Uterus (tissue), 4 donors: ENCODE data around the gene IL6R. TPM values are rescaled to one million over a fixed set of nuclear protein-coding genes. Genes with fewer than 3 reads are reported as not detected.

Experiments used
- DNase-seq, 2 donors: peaks; one replicate each; pipeline ENCODE4 v3.0.0-alpha.2; 2019 to 2020
- H3K27ac ChIP-seq, 2 donors: fragments of 200-600 bp; sonication (generic); 1 replicate in 1 of 2; 2 replicates in 1 of 2; pipeline ENCODE4 v1.5.1; 2016 to 2018
- H3K27me3 ChIP-seq, 2 donors: fragments of 200-600 bp; sonication (generic); one replicate each; pipeline ENCODE4 v1.5.1; 2018 to 2019; ENCODE audit warnings: control low read depth in 1 of 2
- H3K36me3 ChIP-seq, 2 donors: fragments of 200-600 bp; sonication (generic); one replicate each; pipeline ENCODE4 v1.5.1; 2019; ENCODE audit warnings: control low read depth in 1 of 2
- H3K4me1 ChIP-seq, 2 donors: fragments of 200-600 bp; sonication (generic); one replicate each; pipeline ENCODE4 v1.5.1; 2018 to 2019; ENCODE audit warnings: control low read depth in 1 of 2
- H3K4me3 ChIP-seq, 2 donors: fragments of 200-600 bp; sonication (generic); 1 replicate in 1 of 2; 2 replicates in 1 of 2; pipeline ENCODE4 v1.5.1; 2018 to 2019; ENCODE audit warnings: mild to moderate bottlenecking in 1 of 2
- H3K9me3 ChIP-seq, 2 donors: fragments of 200-600 bp; sonication (generic); one replicate each; pipeline ENCODE4 v1.5.1; 2019; ENCODE audit warnings: control low read depth in 1 of 2
- POLR2A ChIP-seq, 2 donors: fragments of 450-650 bp; IDR thresholded peaks; one replicate each; pipeline ENCODE4 v1.6.1; 2016; ENCODE audit warnings: antibody characterized with exemption in 2 of 2, mild to moderate bottlenecking in 1 of 2, moderate library complexity in 1 of 2
- intact Hi-C: fragments of 100-400 bp; cut with DNase I; formaldehyde crosslinking; loops from one replicate; pipeline ENCODE4 v1.15.1; 2023; ENCODE audit warnings: low total_unique reads
- total RNA-seq, 4 donors: library from RNA; depleted of rRNA in 3 of 4; stranded (reverse); fragments of >200 nt in 3 of 4; gene quantifications; one replicate each; pipeline versions ENCODE4 v1.1.0 to v1.2.4, GENCODE V29; 2014 to 2023
- TF ChIP-seq, protein P1 (sequence below), 4 experiments: fragments of 200-600 bp in 2 of 4; fragments of 450-650 bp in 2 of 4; sonication (generic) in 2 of 4; IDR thresholded peaks; one replicate each; pipeline ENCODE4 v1.5.1; 2016 to 2019; ENCODE audit warnings: antibody characterized with exemption in 4 of 4, mild to moderate bottlenecking in 2 of 4, moderate library complexity in 1 of 4
- donor health status: DM: yes; HTN: yes; CAD: no.

IL6R gene
- total RNA-seq, 4 donors from 2014 or later = 9.7 to 28.2 (median 17.1) TPM

DNA sequence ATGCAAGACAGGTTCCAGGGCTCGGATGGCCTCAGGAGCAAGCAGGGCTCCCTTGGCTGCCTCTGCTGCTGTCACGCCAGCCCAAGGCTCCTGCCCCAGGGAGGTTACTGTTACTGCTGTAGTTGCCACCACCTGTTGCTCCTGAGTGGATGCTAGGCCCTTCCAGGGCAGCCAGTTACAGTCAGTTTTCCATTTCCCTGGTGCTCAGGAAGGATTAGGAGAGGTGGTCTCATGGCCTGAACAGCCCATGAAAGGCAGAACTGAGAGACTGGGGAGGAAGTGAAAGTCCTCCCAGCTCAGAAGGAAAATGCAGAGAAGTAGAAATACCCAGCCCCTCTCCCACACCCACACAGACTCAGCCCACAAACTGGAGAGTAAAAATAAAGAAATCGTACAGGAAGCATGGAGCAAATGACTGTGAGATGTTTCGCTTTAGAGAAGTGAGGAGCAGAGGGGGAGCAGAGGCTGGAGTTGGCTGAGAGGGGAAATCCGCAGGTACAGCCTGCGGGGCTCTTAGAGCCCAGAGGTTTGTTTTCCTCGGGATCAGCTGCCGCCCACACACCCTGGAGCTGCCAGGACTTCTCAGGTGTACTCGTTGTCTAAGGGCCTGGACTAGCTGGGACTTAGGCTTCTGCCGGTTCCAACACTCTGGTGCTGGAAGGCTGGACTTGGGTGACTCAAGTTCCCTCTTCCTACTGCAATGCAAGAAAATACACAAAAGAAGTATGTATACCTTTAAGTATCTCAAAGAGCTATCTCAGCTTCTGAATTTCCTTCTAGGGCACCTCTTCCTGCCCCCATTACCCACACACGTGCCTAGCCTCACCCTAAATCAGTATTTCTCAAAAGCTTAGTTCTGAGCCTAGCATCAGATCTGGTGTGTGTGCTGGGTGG lies 2.3 kb downstream of the IL6R start:
- H3K4me1 ChIP-seq = peaks cover 15 to 16% of the 10 kb centered on the region in 2 donors
- intact Hi-C loops = no loop called here
- no peaks in the 10 kb centered on the region for H3K9me3 ChIP-seq
- peak overlapping the region in 1 of 2 donors; percentile 90 for H3K4me3 ChIP-seq
- DNase-seq = no peak
- TF ChIP-seq, protein P1, sequence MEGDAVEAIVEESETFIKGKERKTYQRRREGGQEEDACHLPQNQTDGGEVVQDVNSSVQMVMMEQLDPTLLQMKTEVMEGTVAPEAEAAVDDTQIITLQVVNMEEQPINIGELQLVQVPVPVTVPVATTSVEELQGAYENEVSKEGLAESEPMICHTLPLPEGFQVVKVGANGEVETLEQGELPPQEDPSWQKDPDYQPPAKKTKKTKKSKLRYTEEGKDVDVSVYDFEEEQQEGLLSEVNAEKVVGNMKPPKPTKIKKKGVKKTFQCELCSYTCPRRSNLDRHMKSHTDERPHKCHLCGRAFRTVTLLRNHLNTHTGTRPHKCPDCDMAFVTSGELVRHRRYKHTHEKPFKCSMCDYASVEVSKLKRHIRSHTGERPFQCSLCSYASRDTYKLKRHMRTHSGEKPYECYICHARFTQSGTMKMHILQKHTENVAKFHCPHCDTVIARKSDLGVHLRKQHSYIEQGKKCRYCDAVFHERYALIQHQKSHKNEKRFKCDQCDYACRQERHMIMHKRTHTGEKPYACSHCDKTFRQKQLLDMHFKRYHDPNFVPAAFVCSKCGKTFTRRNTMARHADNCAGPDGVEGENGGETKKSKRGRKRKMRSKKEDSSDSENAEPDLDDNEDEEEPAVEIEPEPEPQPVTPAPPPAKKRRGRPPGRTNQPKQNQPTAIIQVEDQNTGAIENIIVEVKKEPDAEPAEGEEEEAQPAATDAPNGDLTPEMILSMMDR (IDR thresholded peaks at IDR 0.05) = no peak
- no peak for TF ChIP-seq POLR2A (IDR thresholded peaks at IDR 0.05)
- H3K27ac ChIP-seq = peak overlapping the region; percentile 96 to 98
- H3K27me3 ChIP-seq = no peaks in the 10 kb centered on the region
- H3K36me3 ChIP-seq = no peaks in the 10 kb centered on the region

DNA sequence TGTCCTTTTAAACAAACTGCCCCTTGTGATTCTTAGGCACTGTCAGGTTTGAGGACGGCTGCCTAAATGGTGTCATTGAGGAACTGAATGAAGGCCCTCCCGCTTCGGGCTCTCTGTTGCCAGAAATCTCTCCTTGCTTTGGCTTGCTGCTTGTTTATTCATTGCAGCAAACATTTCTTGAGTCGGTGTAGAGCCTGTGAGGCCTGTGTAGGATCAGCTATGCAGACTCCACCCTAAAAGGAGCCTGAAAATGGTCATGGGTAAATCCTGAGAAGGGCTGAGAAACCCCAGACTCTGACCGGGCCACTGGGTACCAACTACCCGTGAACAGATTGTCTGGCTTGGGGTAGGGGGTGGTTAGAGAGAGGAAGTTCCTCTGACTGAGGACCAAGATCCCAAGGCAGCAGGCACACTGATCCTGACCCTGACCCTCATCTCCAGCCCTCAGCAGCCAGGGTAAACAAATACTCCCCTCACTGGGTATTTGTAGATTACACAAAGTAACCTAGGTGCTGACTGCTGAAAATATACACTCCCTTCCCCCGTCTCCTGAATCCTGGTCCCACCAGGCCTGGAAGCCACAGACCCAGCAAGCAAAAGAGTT lies 3.1 kb downstream of the IL6R start:
- DNase-seq = peak in 1 of 2 donors; percentile 44
- peak in 1 of 2 donors; percentile 17 for TF ChIP-seq POLR2A (IDR thresholded peaks at IDR 0.05)
- TF ChIP-seq, protein P1 (IDR thresholded peaks at IDR 0.05) = no peak
- no peaks in the 10 kb centered on the region for H3K36me3 ChIP-seq
- intact Hi-C loops = no loop called here
- peaks cover 15 to 16% of the 10 kb centered on the region in 2 donors for H3K4me1 ChIP-seq
- peak overlapping the region; percentile 96 to 98 for H3K27ac ChIP-seq
- peak overlapping the region in 1 of 2 donors; percentile 90 for H3K4me3 ChIP-seq
- no peaks in the 10 kb centered on the region for H3K27me3 ChIP-seq
- H3K9me3 ChIP-seq = no peaks in the 10 kb centered on the region

DNA sequence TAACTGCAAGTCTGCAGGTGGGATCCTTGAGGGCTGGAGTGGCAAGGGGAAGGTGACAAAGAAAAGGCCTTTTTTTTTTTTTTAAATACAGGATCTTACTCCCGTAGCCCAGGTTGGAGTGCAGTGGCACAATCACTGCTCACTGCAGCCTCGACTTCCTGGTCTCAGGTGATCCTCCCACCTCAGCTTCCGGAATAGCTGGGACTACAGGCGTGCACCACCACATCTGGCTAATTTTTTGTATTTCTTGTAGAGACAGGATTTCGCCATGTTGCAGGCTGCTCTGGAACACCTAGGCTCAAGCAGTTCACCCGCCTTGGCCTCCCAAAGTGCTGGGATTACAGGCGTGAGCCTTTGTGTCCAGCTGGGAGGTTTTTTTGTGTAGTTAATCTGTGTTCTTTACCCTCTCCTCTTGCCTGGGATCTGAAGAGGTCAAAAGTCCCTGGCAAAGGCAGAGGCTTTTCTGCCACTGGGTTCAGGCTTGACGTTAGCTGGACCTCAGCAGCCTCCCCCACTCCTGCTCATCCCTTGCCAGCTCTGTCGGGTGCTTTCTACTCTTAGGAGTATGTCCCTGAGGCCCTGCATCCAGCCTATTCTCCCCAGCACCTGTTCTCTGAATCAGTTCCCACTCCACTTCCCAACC lies 5.2 kb downstream of the IL6R start:
- Histone ChIP-seq H3K9me3 (no peaks in the 10 kb centered on the region), H3K4me3 (no peak overlapping the region), H3K27ac (peak overlapping the region in 1 of 2 donors; percentile 21), H3K4me1 (peaks cover 11 to 15% of the 10 kb centered on the region in 2 donors), H3K27me3 (no peaks in the 10 kb centered on the region), H3K36me3 (no peaks in the 10 kb centered on the region)
- DNase-seq = no peak
- TF ChIP-seq POLR2A (IDR thresholded peaks at IDR 0.05) = no peak
- TF ChIP-seq, protein P1 (IDR thresholded peaks at IDR 0.05) = no peak
- intact Hi-C loops = no loop called here

DNA sequence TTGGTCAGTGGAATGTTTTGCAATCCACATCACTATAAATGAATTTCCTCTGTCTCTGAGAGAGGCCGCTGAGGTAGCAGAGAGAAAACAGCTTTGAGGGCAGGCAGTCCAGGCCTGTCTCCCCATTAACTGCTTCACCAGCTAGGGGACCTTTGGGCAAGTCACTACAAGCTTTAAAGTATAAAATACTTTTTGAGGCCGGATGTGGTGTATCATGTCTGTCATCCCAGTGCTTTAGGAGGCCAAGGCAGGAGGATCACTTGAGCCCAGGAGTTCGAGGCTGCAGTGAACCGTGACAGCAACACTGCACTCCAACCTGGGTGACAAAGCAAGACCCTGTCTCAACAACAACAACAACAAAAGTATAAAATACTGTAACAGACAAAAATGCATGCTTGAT lies 6.4 kb downstream of the IL6R start:
- Histone ChIP-seq H3K27ac (no peak overlapping the region), H3K4me1 (peaks cover 11 to 15% of the 10 kb centered on the region in 2 donors), H3K9me3 (no peaks in the 10 kb centered on the region), H3K36me3 (no peaks in the 10 kb centered on the region), H3K27me3 (no peaks in the 10 kb centered on the region), H3K4me3 (no peak overlapping the region)
- TF ChIP-seq, protein P1 (IDR thresholded peaks at IDR 0.05) = no peak
- no peak for DNase-seq
- intact Hi-C loops = no loop called here
